Heart right ventricle (tissue), 16 donors: ENCODE results near the gene FOXN4. TPM values are rescaled to one million over a fixed set of nuclear protein-coding genes. Genes with fewer than 3 reads are reported as not detected.

Experiments used
- ATAC-seq, 8 donors: fragments of 200-7000 bp; cut with Tn5 transposase; one replicate each; pipeline ENCODE4 v1.9.1; 2020; ENCODE audit warnings: mild to moderate bottlenecking in 8 of 8, moderate library complexity in 8 of 8, moderate number of reproducible peaks in 1 of 8
- DNase-seq, 2 donors: peaks; one replicate each; pipeline ENCODE4 v3.0.0-alpha.2; 2020
- H3K27ac ChIP-seq, 10 donors: fragments of 200-600 bp; sonication (generic) in 2 of 10; one replicate each; pipeline versions ENCODE4 v1.5.0 to v1.8.0; 2020 to 2022; ENCODE audit warnings: mild to moderate bottlenecking in 3 of 10
- H3K27me3 ChIP-seq, 7 donors: fragments of 200-600 bp; one replicate each; pipeline ENCODE4 v1.8.0; 2021 to 2022; ENCODE audit warnings: mild to moderate bottlenecking in 2 of 7
- H3K36me3 ChIP-seq, 9 donors: fragments of 200-600 bp; sonication (generic) in 1 of 9; one replicate each; pipeline versions ENCODE4 v1.5.0 to v1.8.0; 2020 to 2022; ENCODE audit warnings: mild to moderate bottlenecking in 2 of 9
- H3K4me1 ChIP-seq, 9 donors: fragments of 200-600 bp; sonication (generic) in 1 of 9; one replicate each; pipeline versions ENCODE4 v1.5.0 to v1.8.0; 2020 to 2022; ENCODE audit warnings: mild to moderate bottlenecking in 4 of 9
- H3K4me3 ChIP-seq, 10 donors: fragments of 200-600 bp; sonication (generic) in 2 of 10; one replicate each; pipeline versions ENCODE4 v1.5.0 to v1.8.0; 2020 to 2022; ENCODE audit warnings: mild to moderate bottlenecking in 7 of 10, moderate library complexity in 2 of 10
- H3K9me3 ChIP-seq, 11 donors: fragments of 200-600 bp in 10 of 11; sonication (generic) in 2 of 11; one replicate each; pipeline versions ENCODE4 v1.5.0 to v1.8.0; 2013 to 2022; ENCODE audit warnings: mild to moderate bottlenecking in 2 of 11, control low read depth in 1 of 11, moderate library complexity in 1 of 11
- CTCF ChIP-seq, 9 donors: fragments of 200-600 bp; sonication (generic) in 2 of 9; IDR thresholded peaks; one replicate each; pipeline versions ENCODE4 v1.5.0 to v1.8.0; 2021 to 2022; ENCODE audit warnings: antibody characterized with exemption in 9 of 9, mild to moderate bottlenecking in 5 of 9, moderate library complexity in 1 of 9
- WGBS, 2 donors: extraction: QIAGEN DNeasy Blood & Tissue Kit; methylation state at CpG; one replicate each; pipeline ENCODE4 v1.1.7; 2013; ENCODE audit warnings: inconsistent platforms in 1 of 2; 5-methylcytosine and 5-hydroxymethylcytosine counted together
- intact Hi-C, 10 donors: fragments of 100-400 bp; cut with DNase I; formaldehyde crosslinking; loops; one replicate each; pipeline versions ENCODE4 v1.11.1 to v1.14.2; 2022
- polyA plus RNA-seq, 2 donors: library from polyadenylated mRNA; stranded (reverse); fragments of 200-250 nt; gene quantifications; one replicate each; pipeline ENCODE4 v1.2.3, GENCODE V29; 2013
- total RNA-seq, 10 donors: library from RNA; stranded (reverse); fragmentation: NEBNext Ultra II Directional in 3 of 10; extraction: Animal tissue kit (Norgen Biotek cat#: 25700) in 3 of 10; gene quantifications; one replicate each; pipeline versions ENCODE4 v1.2.1 to v1.2.4, GENCODE V29; 2021 to 2023
- donor health status: Arrhythmogenic right ventricular cardiomyopathy.
- donor health status: ischemic (EF 13 %, LVEDD 7.1; RV severe dilation, severe dysfunction).
- donor health status: healthy with polysubstance abuse.
- donor health status: DM: no; HTN: yes; CAD: no.
- donor health status: DM: no; HTN: no; CAD: no.
- donor health status: ischemic (EF 25% LVEDD 6.9; RV normal size, moderate dysfunction).
- donor health status: ischemic (EF 25% LVEDD 5.7; RV mildly dilated, moderate dysfunction).
- donor health status: healthy.
- donor health status: DM: yes; HTN: yes; CAD: no.
- donor health status: Ischemic cardiomyopathy.
- donor health status: ischemic (EF 35%, LVEDD 5.7; RV mildly dilated, moderate dysfunction).
- donor health status: nonischemic (EF 11% LVEDD 7.7; RV severe dilation, severe dysfunction).
- donor health status: DM: yes; HTN: yes; CAD: no.
- donor health status: PGD.
- donor health status: ischemic (EF 29% LVEDD 5.4; RV normal size, mild dysfunction).
- donor health status: nonischemic (EF 23%, LVEDD 6.1; RV moderate dilation, normal function).

Gene FOXN4
- total and polyA plus RNA-seq, 12 donors, result 0.07 to 0.19 TPM; not detected in 10

GRCh38 chr12:109287811-109288469 is 21.1 kb downstream of the FOXN4 start:
- peaks cover 0 to 17% (median 8%) of the 10 kb centered on the region in 7 donors for H3K27me3 ChIP-seq
- WGBS, 2 donors, result 84 to 88% methylated on average over 15 to 16 of the region's 16 CpGs
- no peak for DNase-seq
- H3K27ac ChIP-seq, result no peak overlapping the region
- H3K36me3 ChIP-seq, result no peaks in the 10 kb centered on the region
- no peaks in the 10 kb centered on the region for H3K9me3 ChIP-seq
- no peak for TF ChIP-seq CTCF (IDR thresholded peaks at IDR 0.05)
- H3K4me3 ChIP-seq, result no peak overlapping the region
- intact Hi-C loops, result no loop called here
- H3K4me1 ChIP-seq, result peaks cover 0 to 14% (median 3%) of the 10 kb centered on the region in 9 donors
- no peak for ATAC-seq

- intact Hi-C loops, result no loop called here
- Histone ChIP-seq H3K9me3 (no peaks in the 10 kb centered on the region), H3K27ac (no peak overlapping the region), H3K4me1 (peaks cover 0 to 14% (median 3%) of the 10 kb centered on the region in 9 donors), H3K27me3 (peaks cover 0 to 15% (median 5%) of the 10 kb centered on the region in 7 donors), H3K4me3 (no peak overlapping the region), H3K36me3 (no peaks in the 10 kb centered on the region)
- WGBS, 2 donors, result 85% methylated on average over 7 of the region's 7 CpGs
- ATAC-seq (no peak), DNase-seq (no peak)
- TF ChIP-seq CTCF (IDR thresholded peaks at IDR 0.05), result no peak
Measured at GRCh38 chr12:109287181-109287580, 21.9 kb downstream of the FOXN4 start.

GRCh38 chr12:109286652-109287051 is 22.4 kb downstream of the FOXN4 start:
- ATAC-seq, result no peak
- DNase-seq, result no peak
- Histone ChIP-seq H3K4me3 (no peak overlapping the region), H3K36me3 (no peaks in the 10 kb centered on the region), H3K27me3 (peaks cover 0 to 15% (median 0%) of the 10 kb centered on the region in 7 donors), H3K4me1 (peaks cover 0 to 10% (median 3%) of the 10 kb centered on the region in 9 donors), H3K27ac (no peak overlapping the region), H3K9me3 (no peaks in the 10 kb centered on the region)
- 86% methylated on average over 4 of the region's 4 CpGs for WGBS, 2 donors
- intact Hi-C loops, result no loop called here
- TF ChIP-seq CTCF (IDR thresholded peaks at IDR 0.05), result no peak

- ATAC-seq (no peak), DNase-seq (no peak)
- peaks cover 0 to 11% (median 0%) of the 10 kb centered on the region in 7 donors for H3K27me3 ChIP-seq
- no peaks in the 10 kb centered on the region for H3K36me3 ChIP-seq
- peaks cover 0 to 6% (median 1%) of the 10 kb centered on the region in 9 donors for H3K4me1 ChIP-seq
- H3K27ac ChIP-seq, result no peak overlapping the region
- intact Hi-C loops, result no loop called here
- no peaks in the 10 kb centered on the region for H3K9me3 ChIP-seq
- TF ChIP-seq CTCF (IDR thresholded peaks at IDR 0.05), result no peak
- no peak overlapping the region for H3K4me3 ChIP-seq
Measured at GRCh38 chr12:109286252-109286651, 22.8 kb downstream of the FOXN4 start.
